ENCODE data around the gene MCCD1.
A peak's percentile ranks its signal among the peaks of the same experiment; 100 is the strongest.
"Not testable (repeated sequence)": the region's sequence is repeated elsewhere in the genome, so short reads cannot be mapped to it uniquely, and the experiment has no call there.

MCCD1 gene

GRCh38 chr6:31493875-31494694 lies 34.7 kb upstream of the MCCD1 start:
- H3K36me3 ChIP-seq (ENCODE audit: insufficient read depth, low read length): no peaks in the 10 kb centered on the region
- H3K9ac ChIP-seq (ENCODE audit: low read depth, low read length): peak overlapping the region; percentile 82
- H3K27me3 ChIP-seq (ENCODE audit: control insufficient read depth, insufficient read depth, low read length): no peaks in the 10 kb centered on the region
- peaks cover 29% of the 10 kb centered on the region for H3K4me1 ChIP-seq (ENCODE audit: control insufficient read depth, insufficient read depth, low read length)
- H3K4me3 ChIP-seq (ENCODE audit: low read length): peak overlapping the region; percentile 97
- H3K4me2 ChIP-seq (ENCODE audit: low read length): peak overlapping the region; percentile 99
- H3K9me3 ChIP-seq (replicated peaks; ENCODE audit: low read length): no peaks in the 10 kb centered on the region

- Histone ChIP-seq H3K4me3 (ENCODE audit: low read length) (peak overlapping the region; percentile 97), H3K9ac (ENCODE audit: low read depth, low read length) (peak overlapping the region; percentile 82), H3K4me2 (ENCODE audit: low read length) (peak overlapping the region; percentile 99), H3K36me3 (ENCODE audit: insufficient read depth, low read length) (no peaks in the 10 kb centered on the region), H3K4me1 (ENCODE audit: control insufficient read depth, insufficient read depth, low read length) (peaks cover 32% of the 10 kb centered on the region), H3K9me3 (replicated peaks; ENCODE audit: low read length) (no peaks in the 10 kb centered on the region), H3K27me3 (ENCODE audit: control insufficient read depth, insufficient read depth, low read length) (no peaks in the 10 kb centered on the region)
Measured at GRCh38 chr6:31495580-31495979, 33.2 kb upstream of the MCCD1 start.

- Histone ChIP-seq H3K9ac (ENCODE audit: low read depth, low read length) (peak overlapping the region; percentile 61), H3K4me3 (ENCODE audit: low read length) (peak overlapping the region; percentile 79), H3K4me2 (ENCODE audit: low read length) (peak overlapping the region; percentile 94), H3K4me1 (ENCODE audit: control insufficient read depth, insufficient read depth, low read length) (peaks cover 32% of the 10 kb centered on the region)
- H3K36me3 ChIP-seq (ENCODE audit: insufficient read depth, low read length); H3K27me3 ChIP-seq (ENCODE audit: control insufficient read depth, insufficient read depth, low read length); H3K9me3 ChIP-seq (replicated peaks; ENCODE audit: low read length): not testable (repeated sequence)
Measured at GRCh38 chr6:31496826-31497225, 31.9 kb upstream of the MCCD1 start.

GRCh38 chr6:31497531-31498476 lies 31.0 kb upstream of the MCCD1 start, which contains the start of gene MICB:
TSS of gene MICB (plus strand) at chr6:31498145. CDS start at chr6:31498194, 49 bp downstream.
- peak within 1 kb of the TSS; percentile 79 for H3K4me3 ChIP-seq (ENCODE audit: low read length)
- H3K9me3 ChIP-seq (replicated peaks; ENCODE audit: low read length): no peaks in the 10 kb centered on the region
- peaks cover 32% of the 10 kb centered on the region for H3K4me1 ChIP-seq (ENCODE audit: control insufficient read depth, insufficient read depth, low read length)
- no peaks in the 10 kb centered on the region for H3K27me3 ChIP-seq (ENCODE audit: control insufficient read depth, insufficient read depth, low read length)
- peak within 1 kb of the TSS; percentile 94 for H3K4me2 ChIP-seq (ENCODE audit: low read length)
- H3K9ac ChIP-seq (ENCODE audit: low read depth, low read length): peak within 1 kb of the TSS; percentile 61
- H3K36me3 ChIP-seq (ENCODE audit: insufficient read depth, low read length): no peaks in the 10 kb centered on the region

GRCh38 chr6:31498748-31499147 lies 30.0 kb upstream of the MCCD1 start:
- no peaks in the 10 kb centered on the region for H3K9me3 ChIP-seq (replicated peaks; ENCODE audit: low read length)
- H3K36me3 ChIP-seq (ENCODE audit: insufficient read depth, low read length): no peaks in the 10 kb centered on the region
- H3K27me3 ChIP-seq (ENCODE audit: control insufficient read depth, insufficient read depth, low read length): no peaks in the 10 kb centered on the region
- peak overlapping the region; percentile 49 for H3K4me3 ChIP-seq (ENCODE audit: low read length)
- H3K9ac ChIP-seq (ENCODE audit: low read depth, low read length): no peak overlapping the region
- peak overlapping the region; percentile 94 for H3K4me2 ChIP-seq (ENCODE audit: low read length)
- H3K4me1 ChIP-seq (ENCODE audit: control insufficient read depth, insufficient read depth, low read length): peaks cover 32% of the 10 kb centered on the region

GRCh38 chr6:31499648-31500047 lies 29.1 kb upstream of the MCCD1 start:
- H3K4me1 ChIP-seq (ENCODE audit: control insufficient read depth, insufficient read depth, low read length): peaks cover 32% of the 10 kb centered on the region
- H3K36me3 ChIP-seq (ENCODE audit: insufficient read depth, low read length); H3K4me2 ChIP-seq (ENCODE audit: low read length); H3K4me3 ChIP-seq (ENCODE audit: low read length); H3K9ac ChIP-seq (ENCODE audit: low read depth, low read length); H3K9me3 ChIP-seq (replicated peaks; ENCODE audit: low read length); H3K27me3 ChIP-seq (ENCODE audit: control insufficient read depth, insufficient read depth, low read length): not testable (repeated sequence)

GRCh38 chr6:31502586-31502985 lies 26.2 kb upstream of the MCCD1 start:
- Histone ChIP-seq H3K36me3 (ENCODE audit: insufficient read depth, low read length) (peaks cover 12% of the 10 kb centered on the region), H3K4me1 (ENCODE audit: control insufficient read depth, insufficient read depth, low read length) (peaks cover 10% of the 10 kb centered on the region), H3K27me3 (ENCODE audit: control insufficient read depth, insufficient read depth, low read length) (no peaks in the 10 kb centered on the region), H3K4me2 (ENCODE audit: low read length) (no peak overlapping the region), H3K9me3 (replicated peaks; ENCODE audit: low read length) (no peaks in the 10 kb centered on the region), H3K9ac (ENCODE audit: low read depth, low read length) (no peak overlapping the region), H3K4me3 (ENCODE audit: low read length) (no peak overlapping the region)

GRCh38 chr6:31509036-31509435 lies 19.7 kb upstream of the MCCD1 start:
- H3K9me3 ChIP-seq (replicated peaks; ENCODE audit: low read length); H3K27me3 ChIP-seq (ENCODE audit: control insufficient read depth, insufficient read depth, low read length); H3K4me3 ChIP-seq (ENCODE audit: low read length); H3K4me2 ChIP-seq (ENCODE audit: low read length); H3K9ac ChIP-seq (ENCODE audit: low read depth, low read length): not testable (repeated sequence)
- Histone ChIP-seq H3K4me1 (ENCODE audit: control insufficient read depth, insufficient read depth, low read length) (peaks cover 13% of the 10 kb centered on the region), H3K36me3 (ENCODE audit: insufficient read depth, low read length) (peaks cover 34% of the 10 kb centered on the region)

- H3K4me3 ChIP-seq (ENCODE audit: low read length): no peak overlapping the region
Measured at GRCh38 chr6:31510007-31510406, 18.8 kb upstream of the MCCD1 start.

GRCh38 chr6:31513456-31514165 lies 15.2 kb upstream of the MCCD1 start:
- Histone ChIP-seq H3K9me3 (replicated peaks; ENCODE audit: low read length) (no peaks in the 10 kb centered on the region), H3K9ac (ENCODE audit: low read depth, low read length) (no peak overlapping the region), H3K4me3 (ENCODE audit: low read length) (peak overlapping the region; percentile 22), H3K27me3 (ENCODE audit: control insufficient read depth, insufficient read depth, low read length) (no peaks in the 10 kb centered on the region), H3K4me2 (ENCODE audit: low read length) (peak overlapping the region; percentile 59), H3K4me1 (ENCODE audit: control insufficient read depth, insufficient read depth, low read length) (peaks cover 26% of the 10 kb centered on the region), H3K36me3 (ENCODE audit: insufficient read depth, low read length) (peaks cover 16% of the 10 kb centered on the region)

More at GRCh38 chr6:31510007-31510406, 18.8 kb upstream of the MCCD1 start:
- Histone ChIP-seq H3K9me3 (replicated peaks; ENCODE audit: low read length) (no peaks in the 10 kb centered on the region), H3K4me2 (ENCODE audit: low read length) (no peak overlapping the region), H3K9ac (ENCODE audit: low read depth, low read length) (no peak overlapping the region), H3K36me3 (ENCODE audit: insufficient read depth, low read length) (peaks cover 34% of the 10 kb centered on the region), H3K4me1 (ENCODE audit: control insufficient read depth, insufficient read depth, low read length) (peaks cover 16% of the 10 kb centered on the region), H3K27me3 (ENCODE audit: control insufficient read depth, insufficient read depth, low read length) (no peaks in the 10 kb centered on the region)

GRCh38 chr6:31521835-31522234 lies 6.9 kb upstream of the MCCD1 start:
- H3K27me3 ChIP-seq (ENCODE audit: control insufficient read depth, insufficient read depth, low read length): peaks cover 5% of the 10 kb centered on the region
- no peak overlapping the region for H3K4me2 ChIP-seq (ENCODE audit: low read length)
- peaks cover 16% of the 10 kb centered on the region for H3K4me1 ChIP-seq (ENCODE audit: control insufficient read depth, insufficient read depth, low read length)
- no peak overlapping the region for H3K9ac ChIP-seq (ENCODE audit: low read depth, low read length)
- H3K36me3 ChIP-seq (ENCODE audit: insufficient read depth, low read length): no peaks in the 10 kb centered on the region
- no peak overlapping the region for H3K4me3 ChIP-seq (ENCODE audit: low read length)
- no peaks in the 10 kb centered on the region for H3K9me3 ChIP-seq (replicated peaks; ENCODE audit: low read length)

Data from skeletal muscle satellite cell (primary cell).